Measurements from ENCODE around the gene RPUSD3. TPM values are rescaled to one million over a fixed set of nuclear protein-coding genes. Genes with fewer than 3 reads are reported as not detected.

RPUSD3 gene
- total RNA-seq, 4 donors from 2014 or later, result 9.7 to 35.8 (median 26.9) TPM

GRCh38 chr3:9837701-9838582, 5.9 kb downstream of the RPUSD3 start:
- TF ChIP-seq POLR2A (IDR thresholded peaks at IDR 0.05), result no peak
- TF ChIP-seq CTCF (IDR thresholded peaks at IDR 0.05), result no peak
- Histone ChIP-seq H3K27ac (no peak overlapping the region), H3K36me3 (no peaks in the 10 kb centered on the region), H3K9me3 (no peaks in the 10 kb centered on the region), H3K4me1 (peaks cover 0 to 3% of the 10 kb centered on the region in 2 donors), H3K27me3 (no peaks in the 10 kb centered on the region), H3K4me3 (no peak overlapping the region)
- DNase-seq, result no peak
- intact Hi-C loops (cut with DNase I; ENCODE audit: low total_unique reads), result no loop called here

- Histone ChIP-seq H3K4me1 (no peaks in the 10 kb centered on the region), H3K9me3 (no peaks in the 10 kb centered on the region), H3K27ac (no peak overlapping the region), H3K27me3 (no peaks in the 10 kb centered on the region), H3K36me3 (no peaks in the 10 kb centered on the region), H3K4me3 (no peak overlapping the region)
- intact Hi-C loops (cut with DNase I; ENCODE audit: low total_unique reads), result no loop called here
- no peak for TF ChIP-seq CTCF (IDR thresholded peaks at IDR 0.05)
- TF ChIP-seq POLR2A (IDR thresholded peaks at IDR 0.05), result no peak
- DNase-seq, result no peak
Observed at GRCh38 chr3:9834520-9835380, 9.1 kb downstream of the RPUSD3 start.

GRCh38 chr3:9833078-9833477, 10.7 kb downstream of the RPUSD3 start:
- H3K27ac ChIP-seq, result no peak overlapping the region
- TF ChIP-seq CTCF (IDR thresholded peaks at IDR 0.05) (no peak), POLR2A (IDR thresholded peaks at IDR 0.05) (no peak)
- DNase-seq, result no peak
- no peaks in the 10 kb centered on the region for H3K4me1 ChIP-seq
- H3K4me3 ChIP-seq, result no peak overlapping the region
- intact Hi-C loops (cut with DNase I; ENCODE audit: low total_unique reads), result no loop called here
- no peaks in the 10 kb centered on the region for H3K36me3 ChIP-seq
- no peaks in the 10 kb centered on the region for H3K9me3 ChIP-seq
- no peaks in the 10 kb centered on the region for H3K27me3 ChIP-seq

- H3K9me3 ChIP-seq, result no peaks in the 10 kb centered on the region
- no peak overlapping the region for H3K4me3 ChIP-seq
- no peak overlapping the region for H3K27ac ChIP-seq
- TF ChIP-seq CTCF (IDR thresholded peaks at IDR 0.05) (no peak), POLR2A (IDR thresholded peaks at IDR 0.05) (no peak)
- H3K27me3 ChIP-seq, result no peaks in the 10 kb centered on the region
- no peak for DNase-seq
- intact Hi-C loops (cut with DNase I; ENCODE audit: low total_unique reads), result no loop called here
- H3K4me1 ChIP-seq, result no peaks in the 10 kb centered on the region
- no peaks in the 10 kb centered on the region for H3K36me3 ChIP-seq
Observed at GRCh38 chr3:9831253-9831652, 12.6 kb downstream of the RPUSD3 start.

Data from uterus (tissue), 4 donors.